GM12891 (cell line): ENCODE measurements around the gene PCDH15.

Experiments used
- PAX5 ChIP-seq: IDR thresholded peaks from 2 replicates; pipeline ENCODE4 v1.6.1; 2011; ENCODE audit warnings: low read length, moderate library complexity, mild to moderate bottlenecking; ENCODE audit not compliant: insufficient read depth, severe bottlenecking
- POLR2A ChIP-seq: IDR thresholded peaks from 2 replicates; pipeline ENCODE4 v1.6.1; 2011; ENCODE audit warnings: low read depth, low read length, control low read depth
- POLR2AphosphoS5 ChIP-seq: IDR thresholded peaks from 2 replicates; pipeline ENCODE4 v1.6.1; 2011; ENCODE audit warnings: low read depth, low read length, control low read depth
- POU2F2 ChIP-seq: IDR thresholded peaks from 2 replicates; pipeline ENCODE4 v1.6.1; 2011; ENCODE audit warnings: low read depth, mild to moderate bottlenecking, control low read depth, low read length, moderate library complexity
- SPI1 ChIP-seq: IDR thresholded peaks from 2 replicates; pipeline ENCODE4 v1.6.1; 2011; ENCODE audit warnings: low read depth, low read length, control low read depth
- TAF1 ChIP-seq: IDR thresholded peaks from 2 replicates; pipeline ENCODE4 v1.6.1; 2011; ENCODE audit warnings: low read depth, low read length, control low read depth

DNA sequence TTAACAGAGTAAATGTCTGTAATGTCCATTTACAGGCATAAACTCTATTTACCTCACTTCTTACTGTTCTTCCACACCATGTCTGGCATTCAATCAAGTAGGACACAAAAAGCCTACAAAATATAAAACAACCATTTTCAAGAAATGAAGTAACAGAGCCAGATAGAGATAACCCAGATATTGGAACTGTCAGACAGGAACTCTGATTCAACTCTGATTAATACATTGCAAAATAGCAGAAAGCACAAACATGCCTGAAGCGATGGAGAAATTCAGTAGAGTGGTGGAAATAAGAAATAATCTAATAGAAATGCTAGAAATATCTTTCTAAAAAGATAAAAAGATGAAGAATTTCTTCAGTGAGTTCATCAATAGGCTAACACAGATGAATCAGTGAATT is 964.4 kb downstream of the PCDH15 start:
- TF ChIP-seq POLR2AphosphoS5 (no peak), POLR2A (no peak), TAF1 (no peak), SPI1 (no peak), POU2F2 (no peak), PAX5 (no peak)
